HG03108 (cell line): Measurements from ENCODE around the gene CAMTA1.

Experiments used
- ATAC-seq: cut with Tn5 transposase; IDR thresholded peaks from one replicate; pipeline ENCODE4 v1.9.1; 2021; ENCODE audit warnings: moderate library complexity; ENCODE audit not compliant: unreplicated experiment

Gene CAMTA1

GRCh38 chr1:7610106-7610731 lies 825.0 kb downstream of the CAMTA1 start:
- no peak for ATAC-seq

- no peak for ATAC-seq
Observed at GRCh38 chr1:7610936-7611335, 825.7 kb downstream of the CAMTA1 start.

GRCh38 chr1:7611421-7612010 lies 826.3 kb downstream of the CAMTA1 start:
- ATAC-seq, result no peak

- no peak for ATAC-seq
Observed at GRCh38 chr1:7613106-7613850, 828.0 kb downstream of the CAMTA1 start.

GRCh38 chr1:7613851-7614205 lies 828.6 kb downstream of the CAMTA1 start:
- no peak for ATAC-seq

GRCh38 chr1:7614576-7615074 lies 829.4 kb downstream of the CAMTA1 start:
- no peak for ATAC-seq

GRCh38 chr1:7615138-7615537 lies 829.9 kb downstream of the CAMTA1 start:
- ATAC-seq, result no peak

GRCh38 chr1:7616076-7616832 lies 831.0 kb downstream of the CAMTA1 start:
- no peak for ATAC-seq

GRCh38 chr1:7616953-7617352 lies 831.7 kb downstream of the CAMTA1 start:
- no peak for ATAC-seq

- ATAC-seq, result no peak
Observed at GRCh38 chr1:7617826-7618225, 832.6 kb downstream of the CAMTA1 start.

- no peak for ATAC-seq
Observed at GRCh38 chr1:7620196-7620595, 834.9 kb downstream of the CAMTA1 start.

GRCh38 chr1:7621334-7622219 lies 836.3 kb downstream of the CAMTA1 start:
- no peak for ATAC-seq

- no peak for ATAC-seq
Observed at GRCh38 chr1:7623842-7624241, 838.6 kb downstream of the CAMTA1 start.

- no peak for ATAC-seq
Observed at GRCh38 chr1:7624791-7625355, 839.6 kb downstream of the CAMTA1 start.

GRCh38 chr1:7625401-7625800 lies 840.1 kb downstream of the CAMTA1 start:
- no peak for ATAC-seq

GRCh38 chr1:7628273-7628672 lies 843.0 kb downstream of the CAMTA1 start:
- ATAC-seq, result no peak

- no peak for ATAC-seq
Observed at GRCh38 chr1:7629011-7629410, 843.8 kb downstream of the CAMTA1 start.

- no peak for ATAC-seq
Observed at GRCh38 chr1:7629465-7630195, 844.4 kb downstream of the CAMTA1 start.

- no peak for ATAC-seq
Observed at GRCh38 chr1:7630378-7630777, 845.1 kb downstream of the CAMTA1 start.
